ENCODE results near the gene LRRC75A. TPM values are rescaled to one million over a fixed set of nuclear protein-coding genes. Genes with fewer than 3 reads are reported as not detected.
"Not testable (repeated sequence)": the region's sequence is repeated elsewhere in the genome, so short reads cannot be mapped to it uniquely, and the experiment has no call there.

Gene LRRC75A
- total RNA-seq, result 5.6 TPM

- no peak for DNase-seq
Observed at GRCh38 chr17:16491703-16492612, at the start of gene LRRC75A. Gene LRRC75A (minus strand): TSS chr17:16492193. CDS start chr17:16491990, 203 bp downstream.

- DNase-seq, result no peak
Observed at GRCh38 chr17:16537130-16537458, 45.1 kb upstream of the LRRC75A start.

GRCh38 chr17:16534236-16534635 lies 42.2 kb upstream of the LRRC75A start:
- DNase-seq, result no peak

GRCh38 chr17:16529906-16530305 lies 37.9 kb upstream of the LRRC75A start:
- no peak for DNase-seq

- no peak for DNase-seq
Observed at GRCh38 chr17:16527298-16527697, 35.3 kb upstream of the LRRC75A start.

- not testable (repeated sequence) for DNase-seq
Observed at GRCh38 chr17:16525556-16525955, 33.6 kb upstream of the LRRC75A start.

GRCh38 chr17:16521070-16521727 lies 29.2 kb upstream of the LRRC75A start:
- peak; percentile 65 for DNase-seq

GRCh38 chr17:16519021-16519420 lies 27.0 kb upstream of the LRRC75A start:
- DNase-seq, result no peak

- no peak for DNase-seq
Observed at GRCh38 chr17:16517477-16517876, 25.5 kb upstream of the LRRC75A start.

GRCh38 chr17:16516594-16517051 lies 24.6 kb upstream of the LRRC75A start:
- DNase-seq, result peak; percentile 79

- no peak for DNase-seq
Observed at GRCh38 chr17:16515933-16516332, 23.9 kb upstream of the LRRC75A start.

- DNase-seq, result no peak
Observed at GRCh38 chr17:16513873-16514272, 21.9 kb upstream of the LRRC75A start.

- DNase-seq, result no peak
Observed at GRCh38 chr17:16512011-16512410, 20.0 kb upstream of the LRRC75A start.

- no peak for DNase-seq
Observed at GRCh38 chr17:16511593-16511992, 19.6 kb upstream of the LRRC75A start.

- DNase-seq, result no peak
Observed at GRCh38 chr17:16507918-16508533, 16.0 kb upstream of the LRRC75A start.

GRCh38 chr17:16506188-16506587 lies 14.2 kb upstream of the LRRC75A start:
- DNase-seq, result no peak

- no peak for DNase-seq
Observed at GRCh38 chr17:16504984-16505383, 13.0 kb upstream of the LRRC75A start.

- no peak for DNase-seq
Observed at GRCh38 chr17:16496820-16497489, 5.0 kb upstream of the LRRC75A start.

GRCh38 chr17:16495980-16496819 lies 4.2 kb upstream of the LRRC75A start:
- DNase-seq, result no peak

- no peak for DNase-seq
Observed at GRCh38 chr17:16495561-16495960, 3.6 kb upstream of the LRRC75A start.

- DNase-seq, result no peak
Observed at GRCh38 chr17:16494059-16494458, 2.1 kb upstream of the LRRC75A start.
